HCT116 (cell line): ENCODE measurements around the gene WFDC12. TPM values are rescaled to one million over a fixed set of nuclear protein-coding genes. Genes with fewer than 3 reads are reported as not detected.

Source experiments
- ATAC-seq: fragments of 200-7000 bp; cut with Tn5 transposase; 2 replicates; pipeline ENCODE4 v1.9.1; 2020; ENCODE audit warnings: mild to moderate bottlenecking, moderate library complexity
- BruUV-seq: library from RNA; stranded (reverse); fragments of 400-500 nt; replicated peaks from 2 replicates; lab custom pipeline; 2021; lab: Mats Ljungman, UMichigan
- CTCF ChIA-PET: fragments of 300-600 bp; sonication (Branson Sonifier 250); formaldehyde crosslinking; loops from one replicate; lab custom pipeline; 2021; ENCODE audit warnings: antibody characterized with exemption; lab: Charles Lee
- POLR2A ChIA-PET: fragments of 300-600, 350-600 bp; sonication (Branson Sonifier 250); formaldehyde crosslinking; loops from one replicate; lab custom pipeline; 2021; ENCODE audit warnings: antibody characterized with exemption; lab: Charles Lee
- RAD21 ChIA-PET, 2 experiments: fragments of 300-600 bp; sonication (Branson Sonifier 250); formaldehyde crosslinking; loops; one replicate each; lab custom pipeline; 2023; ENCODE audit warnings: low total read pairs in 2 of 2; ENCODE audit not compliant: uncharacterized antibody in 2 of 2, unreplicated experiment in 2 of 2, low non-redundant PET in 1 of 2; lab: Charles Lee
- DNase-seq: peaks from one replicate; pipeline ENCODE4 v3.0.0-alpha.2; 2010; ENCODE audit warnings: low read depth, low spot score
- H2AFZ ChIP-seq: fragments of 200-600 bp; shearing (Covaris generic), sonication (generic); 2 replicates; pipeline ENCODE4 v1.6.1; 2017; ENCODE audit warnings: low read depth, mixed run types, mixed read lengths, antibody characterized with exemption, low read length; ENCODE audit not compliant: poor library complexity, severe bottlenecking
- H3K27ac ChIP-seq: 2 replicates; pipeline ENCODE4 v1.5.1; 2012; ENCODE audit warnings: low read depth, low read length
- H3K27me3 ChIP-seq: fragments of 200-600 bp; sonication (generic); 2 replicates; pipeline ENCODE4 v1.6.1; 2016; ENCODE audit warnings: mixed run types, low read length, mixed read lengths; ENCODE audit not compliant: insufficient read depth
- H3K36me3 ChIP-seq, 2 experiments: fragments of 200-500 bp in 1 of 2; fragments of 200-600 bp in 1 of 2; sonication (Bioruptor generic) in 1 of 2; sonication (generic) in 1 of 2; 2 replicates each; pipeline versions ENCODE4 v1.5.1 to v1.6.1; 2014 to 2016; ENCODE audit warnings: low read length in 2 of 2, inconsistent platforms in 1 of 2, mixed read lengths in 1 of 2, mixed run types in 1 of 2; ENCODE audit not compliant: insufficient read depth in 2 of 2, control insufficient read depth in 1 of 2
- H3K4me1 ChIP-seq, 2 experiments: fragments of 200-600 bp in 1 of 2; sonication (generic) in 1 of 2; 2 replicates each; pipeline versions ENCODE4 v1.5.1 to v1.6.1; 2012 to 2017; ENCODE audit warnings: low read length in 2 of 2, inconsistent platforms in 1 of 2, mild to moderate bottlenecking in 1 of 2, mixed read lengths in 1 of 2, mixed run types in 1 of 2, moderate library complexity in 1 of 2; ENCODE audit not compliant: insufficient read depth in 2 of 2, control insufficient read depth in 1 of 2
- H3K4me2 ChIP-seq: fragments of 200-600 bp; sonication (generic); 2 replicates; pipeline ENCODE4 v1.6.1; 2017; ENCODE audit warnings: mixed run types, low read length, mixed read lengths
- H3K4me3 ChIP-seq, 2 experiments: fragments of 200-600 bp in 1 of 2; sonication (generic) in 1 of 2; replicated peaks in 1 of 2; 2 replicates each; pipeline ENCODE4 v1.5.1; 2011 to 2016; ENCODE audit warnings: low read length in 2 of 2, control low read depth in 1 of 2, low read depth in 1 of 2, mild to moderate bottlenecking in 1 of 2, mixed read lengths in 1 of 2, mixed run types in 1 of 2
- H3K79me2 ChIP-seq: fragments of 200-600 bp; sonication (generic); 2 replicates; pipeline ENCODE4 v1.6.1; 2017; ENCODE audit warnings: mild to moderate bottlenecking, mixed run types, low read length, moderate library complexity, mixed read lengths; ENCODE audit not compliant: insufficient read depth
- H3K9ac ChIP-seq: fragments of 200-600 bp; sonication (generic); 2 replicates; pipeline ENCODE4 v1.6.1; 2016; ENCODE audit warnings: low read length, mixed read lengths
- H3K9me2 ChIP-seq: fragments of 200-600 bp; sonication (generic), shearing (Covaris generic); 2 replicates; pipeline ENCODE4 v1.6.1; 2017; ENCODE audit warnings: mixed run types, mild to moderate bottlenecking, moderate library complexity; ENCODE audit not compliant: insufficient read depth
- H3K9me3 ChIP-seq, 2 experiments: fragments of 200-500 bp in 1 of 2; fragments of 200-600 bp in 1 of 2; sonication (Bioruptor generic) in 1 of 2; sonication (generic) in 1 of 2; 2 replicates each; pipeline ENCODE4 v1.6.1; 2014 to 2017; ENCODE audit warnings: low read length in 2 of 2, mixed read lengths in 2 of 2, inconsistent platforms in 1 of 2, low read depth in 1 of 2, mild to moderate bottlenecking in 1 of 2, mixed run types in 1 of 2, moderate library complexity in 1 of 2; ENCODE audit not compliant: control insufficient read depth in 1 of 2, insufficient read depth in 1 of 2
- H4K20me1 ChIP-seq: fragments of 200-600 bp; sonication (generic), shearing (Covaris generic); 2 replicates; pipeline ENCODE4 v1.6.1; 2017; ENCODE audit warnings: mixed run types, mild to moderate bottlenecking, moderate library complexity; ENCODE audit not compliant: insufficient read depth
- EGR1 ChIP-seq: IDR thresholded peaks from 2 replicates; pipeline ENCODE4 v1.6.1; 2012; ENCODE audit warnings: low read depth
- EZH2 ChIP-seq: fragments of 200-600 bp; sonication (generic); IDR thresholded peaks from 2 replicates; pipeline ENCODE4 v1.6.1; 2017; ENCODE audit warnings: antibody characterized with exemption, mixed run types
- EZH2phosphoT487 ChIP-seq: fragments of 200-600 bp; IDR thresholded peaks from 2 replicates; pipeline ENCODE4 v1.6.1; 2018; ENCODE audit warnings: antibody characterized with exemption, borderline replicate concordance
- FOSL1 ChIP-seq: IDR thresholded peaks from 2 replicates; pipeline ENCODE4 v1.6.1; 2012; ENCODE audit warnings: low read depth
- RAD21 ChIP-seq: IDR thresholded peaks from 2 replicates; pipeline ENCODE4 v1.6.1; 2012; ENCODE audit warnings: low read depth, mild to moderate bottlenecking
- YY1 ChIP-seq: IDR thresholded peaks from 2 replicates; pipeline ENCODE4 v1.6.1; 2011; ENCODE audit warnings: low read length, low read depth, moderate library complexity, mild to moderate bottlenecking; ENCODE audit not compliant: insufficient replicate concordance; ENCODE audit errors: extremely low read depth
- intact Hi-C: fragments of 100-400 bp; cut with micrococcal nuclease; formaldehyde crosslinking; loops from 2 replicates; pipeline ENCODE4 v1.10.0; 2022
- total RNA-seq: library from RNA; stranded (reverse); gene quantifications from one replicate; pipeline ENCODE4 v1.2.1, GENCODE V29; 2021; ENCODE audit not compliant: unreplicated experiment

WFDC12 gene
- total RNA-seq, 1 experiment from 2014 or later = not detected

- intact Hi-C loops = no loop called here
- no peak overlapping the region for H3K9ac ChIP-seq
- ATAC-seq = no peak
- TF ChIP-seq EZH2 (no peak), YY1 (no peak), EGR1 (no peak), RAD21 (no peak)
- TF ChIP-seq, all 23 proteins: peak for 0
- Histone ChIP-seq H3K9me2 (no peaks in the 10 kb centered on the region), H3K9me3 (peaks cover 0 to 5% of the 10 kb centered on the region in 2 experiments; a peak in 1 of 4 replicates), H4K20me1 (no peaks in the 10 kb centered on the region), H3K27me3 (no peaks in the 10 kb centered on the region), H3K4me2 (no peak overlapping the region), H3K79me2 (no peaks in the 10 kb centered on the region), H3K4me1 (peaks cover 0 to under 1% of the 10 kb centered on the region in 2 experiments; a peak in 1 of 4 replicates), H2AFZ (no peak overlapping the region), H3K4me3 (no peak overlapping the region), H3K36me3 (no peaks in the 10 kb centered on the region), H3K27ac (no peak overlapping the region)
- no peak for DNase-seq
- CTCF ChIA-PET = no interaction called here
- no TSS peak for BruUV-seq
- RAD21 ChIA-PET = no interaction called here
- POLR2A ChIA-PET = no interaction called here
Observed at GRCh38 chr20:45163083-45163803, 39.0 kb upstream of the WFDC12 start.

GRCh38 chr20:45157962-45158361 is 33.7 kb upstream of the WFDC12 start:
- Histone ChIP-seq H3K4me3 (no peak overlapping the region), H2AFZ (no peak overlapping the region), H3K36me3 (no peaks in the 10 kb centered on the region), H3K9me2 (no peaks in the 10 kb centered on the region), H3K4me1 (peaks cover 0 to 7% of the 10 kb centered on the region in 2 experiments; a peak in 1 of 4 replicates), H3K9ac (no peak overlapping the region), H3K27me3 (no peaks in the 10 kb centered on the region), H3K9me3 (peaks cover 0 to 5% of the 10 kb centered on the region in 2 experiments; a peak in 1 of 4 replicates), H3K27ac (no peak overlapping the region), H3K4me2 (no peak overlapping the region), H3K79me2 (no peaks in the 10 kb centered on the region), H4K20me1 (no peaks in the 10 kb centered on the region)
- RAD21 ChIA-PET = no interaction called here
- intact Hi-C loops = no loop called here
- CTCF ChIA-PET = interaction anchor here (0.8 to 1.4 kb wide), 3 partner anchors 19 to 133 kb away, joined by 3 to 4 read pairs (median 3); no protein-coding TSS in a partner anchor
- TF ChIP-seq FOSL1 = 0 out of 2 replicates have a peak, but pooled peaks have one; percentile 11
- no peak for TF ChIP-seq EZH2phosphoT487
- ATAC-seq (no peak), DNase-seq (peak; percentile 8)
- POLR2A ChIA-PET = no interaction called here
- no TSS peak for BruUV-seq
